Stimulated activated CD8-positive, alpha-beta memory T cell treated with anti-CD3 and anti-CD28 coated beads, Interleukin-12 subunit alpha, Interleukin-12 subunit beta, amount 100 ng/mL, for 4 hours (primary cell): Measurements from ENCODE around the gene CRELD1.

Experiments
- DNase-seq: peaks from one replicate; pipeline ENCODE4 v3.0.0-alpha.2; 2020; ENCODE audit warnings: low read depth

The CRELD1 gene

GRCh38 chr3:9903904-9904303, 29.7 kb upstream of the CRELD1 start:
- no peak for DNase-seq

DNA sequence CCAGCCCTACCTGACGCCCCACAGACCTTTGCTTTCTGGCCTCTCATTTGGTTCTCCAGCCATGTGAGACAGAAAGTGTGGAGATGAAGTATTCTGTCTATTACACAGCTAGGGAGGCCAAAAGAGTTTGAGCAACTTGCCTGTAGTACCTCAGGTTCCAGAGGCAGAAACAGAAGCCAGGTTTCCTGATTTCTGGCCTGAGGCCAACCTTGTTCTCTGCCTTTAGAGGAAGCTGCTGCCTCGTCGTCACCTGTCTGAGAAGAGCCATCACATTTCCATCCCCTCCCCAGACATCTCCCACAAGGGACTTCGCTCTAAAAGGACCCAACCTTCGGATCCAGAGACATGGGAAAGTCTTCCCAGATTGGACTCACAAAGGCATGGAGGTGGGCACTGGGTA, 27.2 kb upstream of the CRELD1 start:
- no peak for DNase-seq

DNA sequence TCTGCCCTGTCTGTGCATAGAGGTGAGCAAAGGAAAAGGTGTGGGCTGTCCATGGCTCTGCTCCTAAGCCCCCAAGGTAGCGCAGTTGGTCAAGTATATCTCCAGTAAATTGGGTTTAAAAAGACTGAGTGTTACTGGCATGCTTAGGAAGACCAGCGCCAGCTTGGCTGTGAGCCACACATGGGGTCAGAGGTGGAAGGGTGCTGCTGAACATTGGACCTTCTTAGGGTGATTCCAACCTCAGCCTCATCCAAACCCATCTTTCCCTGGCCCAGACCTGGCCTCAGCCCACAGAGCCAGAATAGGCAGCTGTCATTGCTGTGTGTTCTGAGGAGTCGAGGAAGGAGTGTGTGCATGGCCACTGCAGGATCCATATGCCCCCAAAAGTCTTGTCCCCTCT, 25.3 kb upstream of the CRELD1 start:
- DNase-seq: no peak

DNA sequence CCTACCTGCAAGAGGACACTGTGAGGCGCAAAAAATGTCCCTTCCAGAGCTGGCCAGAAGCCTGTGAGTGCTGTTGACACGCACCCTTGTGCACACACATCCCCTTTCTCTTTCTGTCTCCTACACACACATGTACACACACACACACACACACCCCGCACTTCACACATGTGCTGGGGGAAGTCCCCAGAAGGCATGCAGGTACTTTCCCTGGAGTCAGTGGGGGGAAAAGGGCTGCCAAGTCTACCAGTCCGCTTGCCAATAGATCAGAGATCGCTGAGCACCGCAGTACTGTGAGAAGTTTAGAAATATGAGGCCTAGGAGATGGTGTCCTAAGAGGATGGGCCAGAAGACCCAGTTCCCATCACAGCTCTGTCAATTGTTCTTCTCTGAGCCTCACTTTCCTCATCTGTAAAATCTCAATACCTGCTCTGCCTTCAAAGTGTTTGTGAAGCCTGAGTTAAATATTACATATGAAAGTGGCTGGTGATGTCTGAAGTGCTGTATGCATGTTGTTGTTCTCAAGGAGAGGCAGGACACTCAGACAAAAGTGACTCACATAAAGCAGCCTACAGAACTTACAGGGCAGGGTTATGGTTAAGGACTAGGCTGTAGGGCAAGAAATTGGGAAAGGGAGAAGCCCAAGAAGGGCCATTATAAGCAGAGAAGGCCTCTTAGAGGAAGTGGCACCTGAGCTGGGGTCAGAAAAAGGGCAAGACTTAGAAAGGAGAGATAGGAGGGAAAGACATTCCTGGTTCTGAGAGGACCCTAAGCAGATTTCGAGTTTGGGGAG, 24.2 kb upstream of the CRELD1 start:
- DNase-seq: no peak

- no peak for DNase-seq
These were observed 21.8 kb upstream of the CRELD1 start for GRCh38 chr3:9911863-9912262.

DNA sequence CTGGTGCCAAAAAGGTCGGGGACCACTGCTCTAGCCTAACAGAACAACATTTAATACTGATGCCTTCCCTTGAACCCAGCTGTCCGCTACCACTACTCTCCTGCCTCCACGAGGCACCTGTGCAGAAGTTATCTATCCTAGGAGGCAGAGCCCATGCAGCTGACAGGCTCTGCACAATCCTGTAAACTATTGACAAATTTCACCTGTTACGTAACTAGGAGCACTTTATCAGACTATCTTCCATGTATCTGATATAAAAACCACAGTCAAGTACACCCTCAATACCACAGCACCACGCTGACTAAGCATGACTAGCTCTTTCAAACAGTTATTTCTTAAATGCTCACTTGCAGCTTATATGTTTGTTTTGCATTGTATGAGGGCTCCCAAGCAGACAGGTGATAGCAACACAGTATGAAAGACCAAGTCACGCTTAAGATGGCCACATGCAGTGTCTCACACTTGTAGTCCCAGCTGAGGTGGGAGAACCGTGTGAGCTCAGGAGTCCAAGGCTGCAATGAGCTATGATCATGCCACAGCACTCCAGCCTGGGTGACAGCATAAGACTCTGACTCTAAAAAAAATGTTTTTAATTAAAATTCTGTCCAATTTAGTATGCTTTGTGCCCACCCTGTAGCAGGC, 21.2 kb upstream of the CRELD1 start:
- DNase-seq: no peak

DNA sequence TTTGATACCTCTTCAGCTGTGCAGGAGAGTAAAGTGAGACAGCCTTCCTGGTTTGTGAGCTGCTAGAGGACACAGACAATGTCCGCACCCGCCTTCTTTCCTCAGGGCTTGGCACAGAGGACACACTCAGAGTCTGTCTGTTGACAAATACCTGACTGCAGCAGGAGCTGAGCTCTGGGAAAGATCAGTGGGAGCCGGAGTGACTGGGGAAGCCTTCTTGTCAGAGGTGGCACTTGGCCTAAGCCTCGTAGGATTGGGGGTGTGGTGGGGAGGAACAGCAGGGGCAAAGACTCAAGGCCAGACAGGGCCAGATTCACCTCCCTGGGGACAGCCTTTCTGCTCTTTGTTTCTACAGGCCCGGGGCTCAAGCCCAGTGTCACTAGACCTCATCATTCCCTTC, 20.0 kb upstream of the CRELD1 start:
- DNase-seq: no peak

- DNase-seq: no peak
These were observed 19.6 kb upstream of the CRELD1 start for GRCh38 chr3:9914011-9914410.

- no peak for DNase-seq
These were observed 18.9 kb upstream of the CRELD1 start for GRCh38 chr3:9914559-9915253.

- DNase-seq: peak; percentile 16
These were observed 18.1 kb upstream of the CRELD1 start for GRCh38 chr3:9915254-9916141.

DNA sequence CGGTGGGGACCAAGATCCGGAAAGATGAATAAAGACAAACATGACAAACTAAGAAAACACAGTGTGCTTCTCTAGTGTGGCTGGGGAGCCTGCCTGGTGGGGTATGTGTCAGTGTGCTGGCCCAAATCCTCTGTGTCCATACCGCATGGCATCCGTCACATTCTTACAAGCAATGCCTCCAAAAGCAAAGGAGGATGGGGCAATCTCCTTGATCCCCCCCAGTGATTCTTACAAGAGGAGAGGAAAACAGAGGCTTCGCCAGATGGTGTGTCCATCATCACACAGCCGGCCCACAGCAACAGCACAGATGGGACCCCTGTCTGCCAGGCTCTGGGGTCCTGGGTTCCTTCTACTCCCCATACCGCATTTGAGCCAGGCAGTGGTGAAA, 17.3 kb upstream of the CRELD1 start:
- no peak for DNase-seq

DNA sequence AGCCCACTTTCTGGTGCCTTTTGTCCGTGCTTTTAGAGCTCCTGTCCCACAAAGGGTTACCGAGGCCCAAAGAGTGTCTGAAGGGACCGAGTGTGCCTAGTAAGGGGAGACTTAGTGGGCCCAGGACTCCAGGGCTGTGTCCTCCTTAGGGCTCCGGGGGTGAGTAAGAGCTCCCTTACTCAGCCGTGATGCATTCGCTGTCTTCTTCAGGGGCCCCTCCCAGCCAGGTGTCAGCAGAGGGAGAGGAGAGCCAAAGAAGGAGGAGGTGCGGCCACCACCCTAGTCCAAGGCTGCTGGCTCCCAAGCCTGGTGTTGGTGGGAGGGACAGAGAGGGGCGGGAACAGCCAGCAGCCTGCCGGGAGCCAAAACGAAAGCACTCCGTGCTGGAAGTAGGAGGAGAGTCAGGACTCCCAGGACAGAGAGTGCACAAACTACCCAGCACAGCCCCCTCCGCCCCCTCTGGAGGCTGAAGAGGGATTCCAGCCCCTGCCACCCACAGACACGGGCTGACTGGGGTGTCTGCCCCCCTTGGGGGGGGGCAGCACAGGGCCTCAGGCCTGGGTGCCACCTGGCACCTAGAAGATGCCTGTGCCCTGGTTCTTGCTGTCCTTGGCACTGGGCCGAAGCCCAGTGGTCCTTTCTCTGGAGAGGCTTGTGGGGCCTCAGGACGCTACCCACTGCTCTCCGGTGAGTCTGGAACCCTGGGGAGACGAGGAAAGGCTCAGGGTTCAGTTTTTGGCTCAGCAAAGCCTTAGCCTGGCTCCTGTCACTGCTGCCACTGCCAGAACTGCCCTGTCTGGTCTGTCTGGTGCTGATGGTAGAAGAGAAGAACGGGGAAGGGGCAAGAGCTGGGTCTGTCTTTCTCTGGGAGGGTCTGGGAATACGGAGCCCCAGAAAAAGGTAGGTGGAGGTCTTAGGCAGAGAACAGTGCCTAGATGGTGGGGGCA, 16.6 kb upstream of the CRELD1 start, which contains the start of gene IL17RC:
Gene IL17RC (plus strand): TSS at position 365 of the 947 bp plus-strand sequence. CDS start 218 bp downstream, at position 583.
- DNase-seq: peak; percentile 21

- no peak for DNase-seq
These were observed 15.8 kb upstream of the CRELD1 start for GRCh38 chr3:9917820-9918219.

GRCh38 chr3:9918261-9919038, 15.2 kb upstream of the CRELD1 start:
- no peak for DNase-seq

- no peak for DNase-seq
These were observed 5.5 kb upstream of the CRELD1 start for GRCh38 chr3:9928158-9928557.

GRCh38 chr3:9930804-9931418, 2.7 kb upstream of the CRELD1 start:
- DNase-seq: no peak

- no peak for DNase-seq
These were observed 1.1 kb upstream of the CRELD1 start for GRCh38 chr3:9932535-9932842.

GRCh38 chr3:9932843-9933560, 632 bp upstream of the CRELD1 start:
- peak; percentile 87 for DNase-seq

DNA sequence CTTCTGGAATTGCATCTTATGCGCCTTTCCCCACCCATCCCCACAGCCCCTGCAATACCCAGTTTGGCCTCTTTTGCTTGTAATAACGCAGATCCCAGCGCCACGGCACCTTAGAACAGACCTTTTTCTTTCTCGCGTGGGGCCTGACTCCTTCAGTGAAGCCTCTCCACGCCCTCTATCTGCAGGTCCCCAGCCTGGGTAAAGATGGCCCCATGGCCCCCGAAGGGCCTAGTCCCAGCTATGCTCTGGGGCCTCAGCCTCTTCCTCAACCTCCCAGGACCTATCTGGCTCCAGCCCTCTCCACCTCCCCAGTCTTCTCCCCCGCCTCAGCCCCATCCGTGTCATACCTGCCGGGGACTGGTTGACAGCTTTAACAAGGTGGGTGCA, 594 bp downstream of the CRELD1 start:
- no peak for DNase-seq
